NCI-H2029 (cell line): ENCODE results near the gene SLCO2A1.

Experiments used
- DNase-seq: peaks from one replicate; lab custom pipeline; 2025; lab: John Stamatoyannopoulos, UW

SLCO2A1 gene

GRCh38 chr3:134060561-134061385 lies 31.0 kb upstream of the SLCO2A1 start:
- no peak for DNase-seq

- no peak for DNase-seq
Measured at GRCh38 chr3:134059671-134060560, 30.2 kb upstream of the SLCO2A1 start.

- no peak for DNase-seq
Measured at GRCh38 chr3:134059035-134059601, 29.4 kb upstream of the SLCO2A1 start.

GRCh38 chr3:134057654-134058110 lies 28.0 kb upstream of the SLCO2A1 start:
- no peak for DNase-seq

- no peak for DNase-seq
Measured at GRCh38 chr3:134057006-134057653, 27.4 kb upstream of the SLCO2A1 start.

GRCh38 chr3:134056464-134056891 lies 26.8 kb upstream of the SLCO2A1 start:
- no peak for DNase-seq

GRCh38 chr3:134055661-134056060 lies 25.9 kb upstream of the SLCO2A1 start:
- no peak for DNase-seq

- DNase-seq, result no peak
Measured at GRCh38 chr3:134054881-134055280, 25.2 kb upstream of the SLCO2A1 start.

GRCh38 chr3:134054231-134054630 lies 24.5 kb upstream of the SLCO2A1 start:
- no peak for DNase-seq

- no peak for DNase-seq
Measured at GRCh38 chr3:134052370-134052769, 22.6 kb upstream of the SLCO2A1 start.

- no peak for DNase-seq
Measured at GRCh38 chr3:134049676-134050075, 20.0 kb upstream of the SLCO2A1 start.

- no peak for DNase-seq
Measured at GRCh38 chr3:134048278-134048996, 18.7 kb upstream of the SLCO2A1 start.

GRCh38 chr3:134044459-134044858 lies 14.7 kb upstream of the SLCO2A1 start:
- DNase-seq, result no peak

- no peak for DNase-seq
Measured at GRCh38 chr3:134040066-134040465, 10.3 kb upstream of the SLCO2A1 start.

GRCh38 chr3:134039161-134039862 lies 9.6 kb upstream of the SLCO2A1 start:
- no peak for DNase-seq

- DNase-seq, result no peak
Measured at GRCh38 chr3:134038716-134039115, 9.0 kb upstream of the SLCO2A1 start.

GRCh38 chr3:134038071-134038491 lies 8.4 kb upstream of the SLCO2A1 start:
- no peak for DNase-seq

- DNase-seq, result no peak
Measured at GRCh38 chr3:134037168-134037567, 7.4 kb upstream of the SLCO2A1 start.

GRCh38 chr3:134036291-134036690 lies 6.6 kb upstream of the SLCO2A1 start:
- no peak for DNase-seq

GRCh38 chr3:134035836-134036235 lies 6.1 kb upstream of the SLCO2A1 start:
- no peak for DNase-seq
